Hepatic stellate cell (primary cell): ENCODE results near the gene PITX1.

Experiments
- DNase-seq: peaks from one replicate; pipeline ENCODE4 v3.0.0; 2011; ENCODE audit warnings: low spot score

Gene PITX1

GRCh38 chr5:135041726-135042125 lies 7.7 kb upstream of the PITX1 start:
- no peak for DNase-seq

- no peak for DNase-seq
Measured at GRCh38 chr5:135041145-135041587, 7.1 kb upstream of the PITX1 start.

- DNase-seq = no peak
Measured at GRCh38 chr5:135040333-135041144, 6.5 kb upstream of the PITX1 start.

GRCh38 chr5:135040034-135040332 lies 6.0 kb upstream of the PITX1 start:
- DNase-seq = no peak

- DNase-seq = no peak
Measured at GRCh38 chr5:135039271-135040033, 5.4 kb upstream of the PITX1 start.

GRCh38 chr5:135038813-135039270 lies 4.8 kb upstream of the PITX1 start:
- DNase-seq = no peak

GRCh38 chr5:135038205-135038812 lies 4.3 kb upstream of the PITX1 start:
- no peak for DNase-seq

- no peak for DNase-seq
Measured at GRCh38 chr5:135037519-135038204, 3.6 kb upstream of the PITX1 start.

- DNase-seq = no peak
Measured at GRCh38 chr5:135036405-135036804, 2.4 kb upstream of the PITX1 start.

- no peak for DNase-seq
Measured at GRCh38 chr5:135035678-135036030, 1.6 kb upstream of the PITX1 start.

GRCh38 chr5:135034963-135035677 lies 1.1 kb upstream of the PITX1 start:
- no peak for DNase-seq

GRCh38 chr5:135034236-135034962 lies 371 bp upstream of the PITX1 start:
- no peak for DNase-seq

- DNase-seq = no peak
Measured at GRCh38 chr5:135032999-135033861, 798 bp downstream of the PITX1 start.

- DNase-seq = no peak
Measured at GRCh38 chr5:135032695-135032998, 1.4 kb downstream of the PITX1 start.

- DNase-seq = no peak
Measured at GRCh38 chr5:135031813-135032694, 2.0 kb downstream of the PITX1 start.

- DNase-seq = no peak
Measured at GRCh38 chr5:135030956-135031812, 2.8 kb downstream of the PITX1 start.

- DNase-seq = peak; percentile 55
Measured at GRCh38 chr5:135030123-135030955, 3.7 kb downstream of the PITX1 start.
